MM.1S (cell line): ENCODE results near the gene CYP2A7.

Experiments used
- CTCF ChIP-seq: fragments of 300-600 bp; sonication (generic); IDR thresholded peaks from 2 replicates; pipeline ENCODE4 v1.5.1; 2016; ENCODE audit warnings: antibody characterized with exemption, low read length, mixed read lengths
- EZH2 ChIP-seq: fragments of 300-600 bp; sonication (generic); optimal IDR thresholded peaks from 2 replicates; pipeline ENCODE3; 2017; ENCODE audit warnings: low read depth, mild to moderate bottlenecking, antibody characterized with exemption, low read length, mixed read lengths
- EZH2phosphoT487 ChIP-seq: fragments of 300-600 bp; sonication (generic); IDR thresholded peaks from 2 replicates; pipeline ENCODE4 v1.6.1; 2018; ENCODE audit warnings: antibody characterized with exemption, low read length

GRCh38 chr19:40889366-40889765, 7.3 kb upstream of the CYP2A7 start:
- TF ChIP-seq CTCF (no peak), EZH2 (no peak), EZH2phosphoT487 (no peak)
